HG02759 (cell line): ENCODE measurements around the gene KBTBD4.
A peak's percentile ranks its signal among the peaks of the same experiment; 100 is the strongest.
"Not testable (repeated sequence)": the region's sequence is repeated elsewhere in the genome, so short reads cannot be mapped to it uniquely, and the experiment has no call there.

ENCODE experiments used
- ATAC-seq: cut with Tn5 transposase; IDR thresholded peaks from one replicate; pipeline ENCODE4 v1.9.1; 2021; ENCODE audit warnings: mild to moderate bottlenecking, moderate library complexity; ENCODE audit not compliant: unreplicated experiment

Gene KBTBD4

GRCh38 chr11:47562393-47562792, 16.4 kb downstream of the KBTBD4 start:
- not testable (repeated sequence) for ATAC-seq

- no peak for ATAC-seq
These were observed 18.3 kb downstream of the KBTBD4 start for GRCh38 chr11:47560426-47560825.

- ATAC-seq = no peak
These were observed 20.1 kb downstream of the KBTBD4 start for GRCh38 chr11:47558695-47559094.

- not testable (repeated sequence) for ATAC-seq
These were observed 21.8 kb downstream of the KBTBD4 start for GRCh38 chr11:47557004-47557403.

GRCh38 chr11:47553406-47553743, 25.4 kb downstream of the KBTBD4 start:
- peak; percentile 38 for ATAC-seq

- peak; percentile 94 for ATAC-seq
These were observed 26.0 kb downstream of the KBTBD4 start, which contains the start of gene CELF1 for GRCh38 chr11:47552566-47553405. Gene CELF1 (minus strand): TSS chr11:47553132. CDS start chr11:47499523, 53,609 bp downstream.

GRCh38 chr11:47552056-47552565, 26.7 kb downstream of the KBTBD4 start:
- ATAC-seq = peak; percentile 6

GRCh38 chr11:47551086-47551485, 27.7 kb downstream of the KBTBD4 start:
- ATAC-seq = no peak

GRCh38 chr11:47550288-47551047, 28.3 kb downstream of the KBTBD4 start:
- no peak for ATAC-seq

GRCh38 chr11:47546274-47546673, 32.5 kb downstream of the KBTBD4 start:
- ATAC-seq = not testable (repeated sequence)

- ATAC-seq = no peak
These were observed 33.5 kb downstream of the KBTBD4 start for GRCh38 chr11:47545298-47545697.

- ATAC-seq = no peak
These were observed 37.7 kb downstream of the KBTBD4 start for GRCh38 chr11:47541070-47541469.

- ATAC-seq = no peak
These were observed 39.1 kb downstream of the KBTBD4 start for GRCh38 chr11:47539681-47540039.

GRCh38 chr11:47538741-47539565, 39.8 kb downstream of the KBTBD4 start:
- no peak for ATAC-seq

GRCh38 chr11:47536915-47537314, 41.9 kb downstream of the KBTBD4 start:
- ATAC-seq = no peak

- no peak for ATAC-seq
These were observed 44.0 kb downstream of the KBTBD4 start for GRCh38 chr11:47534704-47535251.

GRCh38 chr11:47533690-47534151, 45.0 kb downstream of the KBTBD4 start:
- no peak for ATAC-seq

GRCh38 chr11:47532597-47533213, 46.1 kb downstream of the KBTBD4 start:
- ATAC-seq = no peak

- ATAC-seq = no peak
These were observed 47.1 kb downstream of the KBTBD4 start for GRCh38 chr11:47531666-47532065.

GRCh38 chr11:47530721-47531120, 48.0 kb downstream of the KBTBD4 start:
- not testable (repeated sequence) for ATAC-seq
